Activated CD8-positive, alpha-beta memory T cell treated with anti-CD3 and anti-CD28 coated beads, Interleukin-2, amount 50 U/mL, for 24 hours (primary cell): Measurements from ENCODE around the gene FCHO2.

Source experiments
- DNase-seq: peaks from one replicate; pipeline ENCODE4 v3.0.0-alpha.2; 2020; ENCODE audit errors: extremely low read depth

FCHO2 gene

GRCh38 chr5:73111536-73111935 lies 155.7 kb downstream of the FCHO2 start:
- no peak for DNase-seq

- no peak for DNase-seq
These were observed 156.5 kb downstream of the FCHO2 start for GRCh38 chr5:73112359-73112758.

GRCh38 chr5:73114044-73114688 lies 158.3 kb downstream of the FCHO2 start:
- no peak for DNase-seq

- DNase-seq = no peak
These were observed 159.7 kb downstream of the FCHO2 start for GRCh38 chr5:73115399-73116051.

- no peak for DNase-seq
These were observed 160.7 kb downstream of the FCHO2 start for GRCh38 chr5:73116506-73116905.

- DNase-seq = no peak
These were observed 161.4 kb downstream of the FCHO2 start for GRCh38 chr5:73117088-73117740.

- DNase-seq = no peak
These were observed 162.6 kb downstream of the FCHO2 start for GRCh38 chr5:73118391-73118973.

- no peak for DNase-seq
These were observed 163.8 kb downstream of the FCHO2 start for GRCh38 chr5:73119451-73120157.

GRCh38 chr5:73120222-73121118 lies 164.6 kb downstream of the FCHO2 start, which contains the start of gene TMEM171:
Gene TMEM171, plus strand, starts transcription at chr5:73120575. Its CDS starts 2,799 bp downstream, at chr5:73123374.
- DNase-seq = no peak

- no peak for DNase-seq
These were observed 165.2 kb downstream of the FCHO2 start for GRCh38 chr5:73121119-73121463.

GRCh38 chr5:73122875-73123810 lies 167.3 kb downstream of the FCHO2 start:
- no peak for DNase-seq

- DNase-seq = no peak
These were observed 169.4 kb downstream of the FCHO2 start for GRCh38 chr5:73125289-73125688.

- DNase-seq = no peak
These were observed 170.5 kb downstream of the FCHO2 start for GRCh38 chr5:73126381-73126780.

GRCh38 chr5:73126957-73127356 lies 171.1 kb downstream of the FCHO2 start:
- DNase-seq = no peak

- no peak for DNase-seq
These were observed 173.3 kb downstream of the FCHO2 start for GRCh38 chr5:73129143-73129542.

- DNase-seq = no peak
These were observed 175.0 kb downstream of the FCHO2 start for GRCh38 chr5:73130811-73131210.

- DNase-seq = no peak
These were observed 176.0 kb downstream of the FCHO2 start for GRCh38 chr5:73131711-73132425.

GRCh38 chr5:73132759-73133158 lies 176.9 kb downstream of the FCHO2 start:
- no peak for DNase-seq

- no peak for DNase-seq
These were observed 179.2 kb downstream of the FCHO2 start for GRCh38 chr5:73135021-73135420.
